ENCODE measurements around the gene PICALM. TPM values are rescaled to one million over a fixed set of nuclear protein-coding genes. Genes with fewer than 3 reads are reported as not detected.

The PICALM gene
- total and polyA plus RNA-seq, 3 donors from 2014 or later, result 156 to 237 (median 217) TPM

- DNase-seq, result no peak
- Histone ChIP-seq H3K4me1 (no peaks in the 10 kb centered on the region), H3K9me3 (no peaks in the 10 kb centered on the region), H3K4me3 (no peak overlapping the region), H3K27me3 (no peaks in the 10 kb centered on the region), H3K36me3 (ENCODE audit: low read depth, missing control alignments) (no peaks in the 10 kb centered on the region), H3K27ac (no peak overlapping the region)
- WGBS, 2 donors, result 92% methylated on average over 1 of the region's 1 CpG
- intact Hi-C loops (cut with DNase I; ENCODE audit: low total_unique reads), result no loop called here
- TF ChIP-seq POLR2A (IDR thresholded peaks at IDR 0.05), result no peak
- TF ChIP-seq, protein P1, sequence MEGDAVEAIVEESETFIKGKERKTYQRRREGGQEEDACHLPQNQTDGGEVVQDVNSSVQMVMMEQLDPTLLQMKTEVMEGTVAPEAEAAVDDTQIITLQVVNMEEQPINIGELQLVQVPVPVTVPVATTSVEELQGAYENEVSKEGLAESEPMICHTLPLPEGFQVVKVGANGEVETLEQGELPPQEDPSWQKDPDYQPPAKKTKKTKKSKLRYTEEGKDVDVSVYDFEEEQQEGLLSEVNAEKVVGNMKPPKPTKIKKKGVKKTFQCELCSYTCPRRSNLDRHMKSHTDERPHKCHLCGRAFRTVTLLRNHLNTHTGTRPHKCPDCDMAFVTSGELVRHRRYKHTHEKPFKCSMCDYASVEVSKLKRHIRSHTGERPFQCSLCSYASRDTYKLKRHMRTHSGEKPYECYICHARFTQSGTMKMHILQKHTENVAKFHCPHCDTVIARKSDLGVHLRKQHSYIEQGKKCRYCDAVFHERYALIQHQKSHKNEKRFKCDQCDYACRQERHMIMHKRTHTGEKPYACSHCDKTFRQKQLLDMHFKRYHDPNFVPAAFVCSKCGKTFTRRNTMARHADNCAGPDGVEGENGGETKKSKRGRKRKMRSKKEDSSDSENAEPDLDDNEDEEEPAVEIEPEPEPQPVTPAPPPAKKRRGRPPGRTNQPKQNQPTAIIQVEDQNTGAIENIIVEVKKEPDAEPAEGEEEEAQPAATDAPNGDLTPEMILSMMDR (IDR thresholded peaks at IDR 0.05), result no peak
Observed at GRCh38 chr11:86011175-86011574, 57.7 kb downstream of the PICALM start.

DNA sequence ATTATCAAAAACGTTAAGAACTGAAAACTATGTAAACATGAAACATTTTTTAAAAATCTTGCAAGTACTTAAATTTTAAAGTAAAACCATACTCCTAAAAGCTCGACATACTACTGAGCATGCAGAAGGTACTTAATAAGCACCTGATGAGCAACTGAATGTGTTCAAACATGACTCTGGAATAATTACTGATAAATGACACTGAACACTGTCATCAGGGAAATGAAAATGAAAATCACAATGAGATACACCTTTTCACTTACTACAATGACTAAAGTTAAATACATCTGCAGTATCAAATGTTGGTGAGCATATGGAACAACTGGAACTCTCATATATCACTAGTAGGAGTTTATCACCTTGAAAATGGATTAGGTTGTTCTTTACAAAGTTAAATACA, 65.2 kb downstream of the PICALM start:
- TF ChIP-seq, protein P1 (IDR thresholded peaks at IDR 0.05), result no peak
- TF ChIP-seq POLR2A (IDR thresholded peaks at IDR 0.05), result no peak
- H3K27ac ChIP-seq, result no peak overlapping the region
- intact Hi-C loops (cut with DNase I; ENCODE audit: low total_unique reads), result no loop called here
- H3K9me3 ChIP-seq, result no peaks in the 10 kb centered on the region
- WGBS, 2 donors, result 56 to 70% methylated on average over 2 of the region's 2 CpGs
- no peak for DNase-seq
- no peaks in the 10 kb centered on the region for H3K27me3 ChIP-seq
- H3K4me3 ChIP-seq, result no peak overlapping the region
- no peaks in the 10 kb centered on the region for H3K36me3 ChIP-seq (ENCODE audit: low read depth, missing control alignments)
- H3K4me1 ChIP-seq, result peaks cover 4% of the 10 kb centered on the region

DNA sequence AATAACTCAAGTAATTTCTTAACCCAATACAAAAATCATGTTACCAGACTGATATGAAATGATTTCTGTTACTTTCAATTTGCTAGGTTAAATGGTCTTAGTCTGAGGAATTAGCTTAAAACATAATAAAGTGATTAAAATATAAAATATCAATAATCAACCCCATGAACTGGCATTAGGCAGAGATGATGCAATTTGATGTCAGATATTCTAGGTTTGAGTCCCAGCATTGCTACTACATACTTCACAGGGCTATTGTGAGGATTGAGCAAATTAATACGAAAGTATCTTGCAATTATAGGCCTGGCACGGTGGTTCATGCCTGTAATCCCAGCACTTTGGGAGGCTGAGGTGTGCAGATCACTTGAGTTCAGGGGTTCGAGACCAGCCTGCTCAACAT, 66.5 kb downstream of the PICALM start:
- WGBS, 2 donors, result 93 to 96% methylated on average over 3 of the region's 3 CpGs
- Histone ChIP-seq H3K4me3 (no peak overlapping the region), H3K4me1 (peaks cover 4% of the 10 kb centered on the region), H3K36me3 (ENCODE audit: low read depth, missing control alignments) (no peaks in the 10 kb centered on the region), H3K9me3 (no peaks in the 10 kb centered on the region), H3K27ac (no peak overlapping the region), H3K27me3 (no peaks in the 10 kb centered on the region)
- no peak for DNase-seq
- TF ChIP-seq POLR2A (IDR thresholded peaks at IDR 0.05), result no peak
- TF ChIP-seq, protein P1 (IDR thresholded peaks at IDR 0.05), result no peak
- intact Hi-C loops (cut with DNase I; ENCODE audit: low total_unique reads), result no loop called here

GRCh38 chr11:85991508-85991907, 77.4 kb downstream of the PICALM start:
- Histone ChIP-seq H3K27me3 (no peaks in the 10 kb centered on the region), H3K9me3 (no peaks in the 10 kb centered on the region), H3K4me3 (no peak overlapping the region), H3K27ac (no peak overlapping the region), H3K36me3 (ENCODE audit: low read depth, missing control alignments) (no peaks in the 10 kb centered on the region), H3K4me1 (peaks cover 11% of the 10 kb centered on the region)
- intact Hi-C loops (cut with DNase I; ENCODE audit: low total_unique reads), result no loop called here
- TF ChIP-seq, protein P1 (IDR thresholded peaks at IDR 0.05), result no peak
- no peak for TF ChIP-seq POLR2A (IDR thresholded peaks at IDR 0.05)
- 89% methylated on average over 2 of the region's 2 CpGs for WGBS, 2 donors
- DNase-seq, result no peak

DNA sequence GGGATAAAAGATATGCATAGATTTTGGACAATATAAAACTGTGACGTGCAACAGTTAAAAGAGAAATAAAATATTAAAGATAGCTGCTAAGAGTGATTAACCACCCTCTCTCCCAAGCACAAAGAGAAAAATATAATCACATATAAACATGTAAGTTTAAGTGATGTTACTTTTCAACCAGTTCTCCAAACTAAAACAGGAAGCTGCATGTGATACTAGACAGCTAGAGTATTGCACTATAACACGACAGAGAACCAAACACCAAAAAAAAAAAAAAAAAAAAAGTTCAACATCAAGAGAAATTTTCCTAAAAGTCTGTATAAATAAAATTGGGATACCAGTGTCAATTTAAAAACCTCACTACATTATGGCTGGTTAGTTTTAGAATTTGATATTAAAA, 79.1 kb downstream of the PICALM start:
- TF ChIP-seq, protein P1 (IDR thresholded peaks at IDR 0.05), result no peak
- no peak for TF ChIP-seq POLR2A (IDR thresholded peaks at IDR 0.05)
- Histone ChIP-seq H3K27me3 (no peaks in the 10 kb centered on the region), H3K9me3 (no peaks in the 10 kb centered on the region), H3K36me3 (ENCODE audit: low read depth, missing control alignments) (no peaks in the 10 kb centered on the region), H3K27ac (no peak overlapping the region), H3K4me1 (peaks cover 11% of the 10 kb centered on the region), H3K4me3 (no peak overlapping the region)
- WGBS, 2 donors, result 65 to 67% methylated on average over 2 of the region's 2 CpGs
- no peak for DNase-seq
- intact Hi-C loops (cut with DNase I; ENCODE audit: low total_unique reads), result no loop called here

Data from testis (tissue), 3 donors.